HG02870 (cell line): ENCODE measurements around the gene FHDC1.

Experiments used
- ATAC-seq: cut with Tn5 transposase; IDR thresholded peaks from one replicate; pipeline ENCODE4 v1.9.1; 2021; ENCODE audit warnings: mild to moderate bottlenecking, moderate library complexity; ENCODE audit not compliant: unreplicated experiment

FHDC1 gene

DNA sequence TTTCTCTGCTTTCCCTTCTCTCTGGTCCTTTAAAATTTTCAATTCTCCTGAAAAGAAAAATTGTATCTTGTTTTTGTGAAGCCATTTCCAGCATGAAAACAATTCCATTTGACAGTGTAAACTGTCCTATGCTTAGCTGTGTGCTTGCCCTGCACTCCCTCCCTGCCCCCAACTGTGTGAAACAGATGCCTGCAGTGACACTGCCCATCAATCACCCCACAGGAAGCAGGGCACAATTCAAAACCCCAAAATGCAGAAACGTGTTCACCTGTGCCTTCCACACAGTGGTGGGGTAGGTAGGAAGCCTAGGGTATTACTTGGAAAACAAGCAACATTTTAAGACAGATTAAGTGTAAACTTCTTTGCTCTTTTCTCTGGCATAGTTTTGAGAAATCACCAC, 6.2 kb upstream of the FHDC1 start:
- no peak for ATAC-seq

DNA sequence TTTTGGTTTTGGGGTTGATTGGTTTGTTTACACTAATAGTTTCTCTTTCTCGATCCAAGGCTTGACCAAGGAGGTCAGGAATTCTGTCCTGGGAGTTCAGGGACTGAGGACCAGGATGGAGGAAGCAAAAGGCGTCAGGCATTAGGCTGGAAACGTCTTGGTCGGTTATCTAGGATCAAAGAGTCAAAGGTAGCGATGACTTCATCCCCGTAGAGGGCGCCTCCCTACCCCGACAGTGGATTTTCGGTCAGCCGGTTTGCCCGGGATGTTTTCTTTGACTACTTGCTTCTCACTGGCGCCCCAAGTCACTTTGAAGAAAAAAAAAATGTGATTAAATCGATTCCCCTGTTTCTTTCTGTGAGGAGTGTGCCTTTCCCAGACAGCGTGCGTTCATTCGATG, 980 bp upstream of the FHDC1 start:
- no peak for ATAC-seq

DNA sequence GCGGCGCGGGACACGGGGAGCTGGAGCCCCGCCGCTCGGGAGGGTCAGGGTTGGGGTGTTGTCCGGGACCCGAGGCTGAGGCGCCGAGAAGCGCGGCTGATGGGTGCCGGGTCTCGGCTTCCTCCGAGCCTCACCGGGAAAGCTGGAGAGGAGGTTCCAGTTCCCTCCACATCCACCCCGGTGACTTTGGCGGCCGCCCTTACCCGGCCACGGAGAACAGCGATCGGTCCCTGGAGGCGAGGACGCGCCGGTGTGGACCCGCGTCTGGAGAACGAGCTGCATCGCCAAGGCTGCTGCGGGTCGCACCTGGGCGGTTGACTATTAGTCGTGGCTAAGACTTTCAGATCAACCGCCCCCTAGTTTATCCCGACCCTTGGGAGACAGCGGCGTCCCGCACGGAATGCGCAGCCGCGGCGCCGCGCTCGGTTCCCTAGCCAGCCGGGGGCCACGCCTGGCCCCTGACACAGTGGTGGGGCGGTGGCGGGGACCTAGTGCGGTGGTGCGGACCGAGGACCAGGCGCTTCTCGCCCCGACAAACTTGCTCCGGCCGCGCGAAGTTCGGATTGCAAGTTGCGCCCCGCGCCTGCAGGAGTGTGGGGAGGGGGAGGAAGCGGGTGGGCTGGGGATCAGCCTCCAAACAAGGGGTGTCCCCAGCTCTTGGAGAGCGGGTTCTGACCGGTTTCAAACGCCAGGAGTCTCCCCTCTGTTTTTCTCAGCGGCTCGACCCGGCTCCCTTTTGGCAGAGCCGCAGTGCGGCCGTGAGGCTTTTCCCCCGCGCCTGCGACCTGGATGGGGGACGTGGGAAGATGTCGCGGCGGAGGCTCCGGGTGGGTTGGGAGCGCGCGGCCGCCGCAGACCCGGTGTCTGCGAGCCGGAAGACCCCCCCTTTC, 568 bp downstream of the FHDC1 start:
- no peak for ATAC-seq

DNA sequence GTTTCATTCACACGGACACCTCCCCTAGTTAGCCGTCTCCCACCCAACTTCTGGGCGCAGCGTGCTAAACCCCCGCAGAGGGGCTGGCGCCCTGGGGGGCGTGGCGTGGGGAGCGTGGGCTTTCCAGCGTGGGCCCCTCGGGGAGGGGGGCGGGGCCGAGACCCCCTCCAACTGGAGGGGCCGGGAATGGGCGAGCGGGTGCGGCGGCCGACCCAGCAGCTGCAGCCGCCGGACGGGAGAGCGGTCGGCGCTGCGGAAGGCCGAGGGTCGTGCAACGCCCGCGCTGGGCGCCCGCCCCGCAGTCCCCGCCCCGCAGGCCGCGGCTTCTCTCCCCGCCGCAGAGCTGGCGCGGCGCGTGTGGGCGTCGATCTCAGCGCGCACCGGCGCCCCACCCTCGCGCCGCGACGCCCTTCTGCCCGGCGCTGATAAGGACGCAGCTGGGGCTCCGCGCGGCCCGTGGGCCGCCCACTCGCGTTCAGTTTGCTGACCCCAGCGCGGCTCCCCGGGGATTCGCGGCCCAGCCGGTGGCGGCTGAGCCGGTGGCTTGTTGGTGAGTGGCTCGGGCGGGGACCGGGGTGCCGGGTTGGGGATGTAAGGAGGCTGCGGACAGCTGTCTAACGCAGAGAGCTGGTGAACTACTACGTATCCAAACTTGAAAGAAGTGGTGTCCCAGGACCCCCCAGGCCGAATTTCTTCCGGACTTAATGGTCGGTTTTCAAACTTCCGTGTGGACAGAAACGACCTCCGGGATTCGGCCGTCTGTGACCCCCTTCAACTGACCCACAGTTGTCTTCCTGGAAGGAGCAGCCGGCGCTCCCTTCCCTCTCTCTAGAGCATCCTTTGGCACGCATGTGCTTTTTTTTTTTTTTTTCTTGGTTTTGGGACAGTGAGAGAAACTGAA, 1.5 kb downstream of the FHDC1 start:
- no peak for ATAC-seq

DNA sequence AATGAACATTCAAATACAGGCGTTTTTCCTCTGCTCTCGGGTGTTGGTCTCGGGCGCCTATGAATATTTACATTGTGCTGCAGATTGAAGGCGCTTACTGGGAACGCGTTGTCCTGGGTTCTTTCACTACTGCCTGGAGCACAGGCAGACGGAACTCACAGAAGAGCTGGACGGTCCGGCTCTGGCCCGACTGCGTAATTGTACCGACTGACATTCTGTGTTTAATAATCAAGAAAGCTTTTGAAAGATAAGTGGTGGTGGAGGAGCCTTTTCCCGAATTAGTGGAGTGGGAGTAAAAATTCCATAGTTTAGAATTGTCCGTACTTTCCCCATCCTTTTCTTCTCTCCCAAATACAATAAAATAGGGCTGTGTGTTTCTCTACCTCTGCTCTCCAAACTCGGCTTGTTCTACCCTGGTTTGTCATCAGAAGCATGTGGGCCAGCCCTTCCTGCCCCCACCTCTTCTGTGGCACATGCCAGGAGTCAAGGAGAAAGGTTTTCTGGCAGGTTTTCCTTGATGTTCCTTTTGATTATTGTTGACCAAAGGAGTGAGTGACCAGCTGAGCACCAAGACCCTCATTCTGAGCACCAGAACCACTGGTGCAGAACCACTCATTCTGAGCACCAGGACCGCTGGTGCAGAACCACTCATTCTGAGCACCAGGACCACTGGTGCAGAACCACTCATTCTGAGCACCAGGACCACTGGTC, 2.3 kb downstream of the FHDC1 start:
- ATAC-seq: no peak

DNA sequence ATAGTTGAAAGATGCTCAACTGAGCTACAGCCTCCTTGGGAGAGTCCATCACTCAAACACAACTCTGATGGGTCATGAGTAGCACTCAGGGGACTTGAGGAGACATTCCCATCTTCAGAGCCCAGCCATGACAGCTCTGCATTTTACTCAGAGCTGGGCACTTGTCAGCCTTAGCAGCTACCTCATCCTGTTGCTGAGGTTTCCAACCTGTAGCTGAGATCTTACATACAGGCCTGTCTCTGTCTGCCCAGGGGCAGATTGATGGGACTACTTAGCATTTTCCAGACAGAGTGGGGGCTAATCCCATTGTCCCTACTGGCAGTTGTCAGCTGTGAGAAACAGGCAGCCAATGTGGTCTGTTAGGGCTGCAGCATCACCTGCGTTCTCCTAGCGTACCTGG, 3.5 kb downstream of the FHDC1 start:
- no peak for ATAC-seq

DNA sequence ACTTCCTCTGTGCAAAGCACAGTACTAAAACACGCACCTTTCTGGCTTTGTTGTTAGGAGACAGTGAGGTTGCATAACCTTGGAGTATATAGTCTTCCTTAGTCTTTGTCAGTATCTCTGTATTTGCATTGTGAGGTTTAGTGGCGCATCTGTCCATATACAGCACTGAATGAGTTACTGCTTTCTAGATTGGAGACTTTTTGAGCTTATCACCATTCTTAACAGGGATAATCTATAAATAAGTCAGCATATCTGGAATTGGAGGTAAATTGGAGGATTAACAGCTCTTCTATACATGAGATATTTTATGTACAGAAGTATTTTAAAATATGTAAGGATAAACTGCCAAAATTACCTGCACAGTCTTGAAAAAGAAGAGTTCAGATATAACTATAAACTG, 4.3 kb downstream of the FHDC1 start:
- no peak for ATAC-seq

DNA sequence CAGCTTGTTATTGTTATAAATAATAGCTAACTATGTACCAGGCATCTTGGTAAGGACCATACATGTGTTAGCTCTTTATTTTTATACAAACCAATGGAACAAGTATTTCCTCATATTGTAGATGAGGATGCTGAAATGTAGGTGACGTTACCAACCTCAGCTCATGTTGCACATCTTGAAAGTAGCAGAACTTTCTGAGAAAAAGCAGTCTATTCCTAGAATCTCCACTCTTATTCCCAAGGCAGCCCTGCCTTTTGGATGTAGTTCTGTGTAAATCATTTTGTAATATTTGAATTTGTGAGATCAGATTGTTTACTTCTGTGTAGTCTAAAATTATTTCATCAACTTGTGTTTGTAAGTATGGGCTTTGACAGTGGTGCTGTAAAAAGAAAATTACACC, 5.3 kb downstream of the FHDC1 start:
- ATAC-seq: no peak

DNA sequence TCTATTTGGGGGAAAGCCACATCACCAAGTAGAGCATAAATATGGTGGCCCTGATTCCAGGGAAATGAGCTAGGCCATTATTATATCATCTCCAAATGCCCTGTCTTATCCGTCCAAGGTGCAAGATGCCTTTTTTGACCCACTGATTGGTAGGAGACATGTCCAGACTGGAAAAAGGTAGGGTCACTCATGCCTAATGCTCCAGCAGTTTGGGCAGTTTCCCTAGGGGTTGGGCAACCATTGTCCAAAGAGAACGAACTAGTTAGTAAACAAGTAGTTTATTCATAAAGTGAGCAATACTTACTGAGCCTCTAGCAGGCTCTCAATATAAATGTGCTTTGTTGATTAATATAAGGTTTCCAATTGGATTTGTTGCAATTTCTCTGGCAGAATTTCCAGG, 6.2 kb downstream of the FHDC1 start:
- no peak for ATAC-seq

DNA sequence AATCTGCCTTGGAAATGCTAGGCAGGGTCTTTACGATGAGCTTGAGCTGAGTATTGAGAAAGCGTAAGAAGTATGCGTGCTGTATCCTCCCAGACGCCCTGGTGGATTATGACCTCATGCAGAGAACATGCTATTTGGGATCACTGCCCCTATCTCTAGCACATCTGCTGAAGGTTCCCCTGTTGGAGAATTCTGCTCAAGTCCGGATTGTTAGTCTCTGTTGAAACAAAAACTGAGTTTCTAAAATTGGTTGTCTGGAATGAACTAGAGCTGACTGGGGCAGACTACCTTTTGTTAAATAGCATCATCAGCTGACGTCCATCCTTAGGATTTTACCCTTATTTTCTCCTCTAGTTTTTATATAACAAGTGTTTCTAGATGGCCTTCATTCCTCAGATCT, 7.5 kb downstream of the FHDC1 start:
- ATAC-seq: no peak

DNA sequence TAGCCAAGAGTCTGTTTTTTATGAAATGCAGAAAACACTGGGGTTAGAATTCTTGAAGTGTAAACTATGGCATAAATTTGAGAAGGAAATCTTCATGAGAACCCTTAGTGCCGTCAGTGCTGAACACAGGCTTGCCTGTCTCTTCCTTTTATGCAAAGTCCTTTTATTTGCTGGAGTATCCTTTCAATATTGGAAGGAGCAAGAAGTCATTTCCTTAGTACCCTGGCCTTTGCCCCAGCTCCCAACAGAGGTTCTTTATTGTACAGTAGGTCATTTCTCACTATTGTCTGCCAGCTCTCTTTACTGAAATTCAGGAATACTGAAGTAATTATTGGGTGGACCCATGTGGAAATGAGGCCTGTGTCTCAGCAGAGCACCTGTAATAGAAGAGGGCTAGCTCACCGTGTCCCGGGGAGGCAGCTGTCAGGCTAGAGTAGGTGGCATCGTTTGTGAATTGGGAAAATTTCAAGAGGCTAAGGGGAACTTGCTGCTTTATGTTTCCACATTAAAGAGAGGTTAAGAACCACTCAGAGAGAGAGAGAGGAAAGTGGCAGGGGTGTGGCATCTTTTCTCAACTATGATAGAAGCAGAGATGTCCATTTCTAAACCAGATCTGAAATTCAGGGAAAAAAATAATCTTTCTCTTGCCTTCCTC, 8.7 kb downstream of the FHDC1 start:
- no peak for ATAC-seq

DNA sequence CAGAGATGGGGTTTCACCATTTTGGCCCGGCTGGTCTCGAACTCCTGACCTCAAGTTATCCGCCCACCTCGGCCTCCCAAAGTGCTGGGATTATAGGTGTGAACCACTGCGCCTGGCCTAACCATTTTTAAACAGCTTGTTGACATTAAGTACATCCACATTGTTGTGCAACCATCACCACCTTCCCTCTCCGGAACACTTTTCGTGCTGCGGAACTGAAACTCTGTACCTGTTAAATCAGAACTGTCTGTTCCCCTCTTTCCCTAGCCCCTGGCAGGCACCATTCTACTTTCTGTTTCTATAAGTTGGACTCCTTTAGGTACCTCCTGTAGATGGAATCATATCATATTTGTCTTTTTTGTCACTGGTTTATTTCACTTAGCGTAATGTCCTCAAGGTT, 9.5 kb downstream of the FHDC1 start:
- ATAC-seq: no peak

DNA sequence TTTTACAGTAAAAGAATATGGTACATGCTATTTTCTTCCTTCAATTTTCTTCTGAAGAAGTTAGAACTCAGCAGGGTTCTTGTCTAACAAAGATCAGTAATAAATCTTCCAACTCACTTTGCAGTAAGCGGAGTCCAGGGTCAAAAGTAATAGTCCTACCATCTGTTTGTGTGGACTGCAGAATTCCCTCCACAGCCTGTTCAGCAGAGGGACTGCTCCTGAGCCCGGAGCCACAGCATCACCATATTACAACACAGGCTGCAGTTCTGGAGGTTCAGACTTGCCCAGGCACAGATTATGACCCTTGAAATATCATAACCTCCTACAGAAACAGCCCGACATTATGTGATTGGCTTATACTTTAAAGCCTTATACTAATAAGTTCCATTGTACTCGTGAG, 10.3 kb downstream of the FHDC1 start:
- ATAC-seq: no peak

DNA sequence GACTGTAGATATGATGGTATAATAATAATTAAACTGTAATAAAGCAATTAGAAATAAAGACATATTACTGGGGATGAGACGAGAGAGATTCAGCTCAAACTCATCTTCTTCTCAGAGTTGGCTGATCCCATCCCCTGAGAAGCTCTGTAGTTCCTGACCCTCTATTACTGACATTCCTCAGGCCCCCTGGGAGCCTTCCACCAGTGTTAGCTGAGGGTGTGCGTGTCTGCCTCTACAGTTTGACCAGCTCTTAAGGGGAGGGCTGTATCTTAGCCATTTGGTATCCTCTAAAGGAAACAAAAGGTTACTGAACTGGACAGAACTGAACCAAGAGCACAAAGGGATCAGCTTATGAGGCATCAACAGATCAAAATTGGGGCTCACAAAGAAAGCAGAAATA, 11.2 kb downstream of the FHDC1 start:
- ATAC-seq: no peak

DNA sequence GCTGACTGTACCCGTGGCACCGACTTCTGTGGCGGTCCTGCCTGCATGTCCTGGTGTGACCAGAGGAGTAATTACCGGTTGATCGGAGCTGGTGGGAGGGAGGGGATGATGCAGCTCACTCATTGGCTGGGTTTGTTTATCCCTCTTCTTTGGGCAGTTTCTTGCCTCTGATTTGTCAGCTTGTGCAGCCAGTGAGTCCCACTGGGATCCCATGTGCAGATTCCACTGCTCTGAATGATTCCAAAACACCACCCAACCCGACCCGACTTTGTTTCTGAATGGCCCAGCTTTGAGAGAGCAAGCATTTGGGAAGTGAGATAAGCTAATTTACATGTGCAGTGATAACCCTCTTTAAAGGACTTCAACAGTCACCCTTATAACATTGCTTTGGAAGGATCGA, 13.8 kb downstream of the FHDC1 start:
- ATAC-seq: no peak

DNA sequence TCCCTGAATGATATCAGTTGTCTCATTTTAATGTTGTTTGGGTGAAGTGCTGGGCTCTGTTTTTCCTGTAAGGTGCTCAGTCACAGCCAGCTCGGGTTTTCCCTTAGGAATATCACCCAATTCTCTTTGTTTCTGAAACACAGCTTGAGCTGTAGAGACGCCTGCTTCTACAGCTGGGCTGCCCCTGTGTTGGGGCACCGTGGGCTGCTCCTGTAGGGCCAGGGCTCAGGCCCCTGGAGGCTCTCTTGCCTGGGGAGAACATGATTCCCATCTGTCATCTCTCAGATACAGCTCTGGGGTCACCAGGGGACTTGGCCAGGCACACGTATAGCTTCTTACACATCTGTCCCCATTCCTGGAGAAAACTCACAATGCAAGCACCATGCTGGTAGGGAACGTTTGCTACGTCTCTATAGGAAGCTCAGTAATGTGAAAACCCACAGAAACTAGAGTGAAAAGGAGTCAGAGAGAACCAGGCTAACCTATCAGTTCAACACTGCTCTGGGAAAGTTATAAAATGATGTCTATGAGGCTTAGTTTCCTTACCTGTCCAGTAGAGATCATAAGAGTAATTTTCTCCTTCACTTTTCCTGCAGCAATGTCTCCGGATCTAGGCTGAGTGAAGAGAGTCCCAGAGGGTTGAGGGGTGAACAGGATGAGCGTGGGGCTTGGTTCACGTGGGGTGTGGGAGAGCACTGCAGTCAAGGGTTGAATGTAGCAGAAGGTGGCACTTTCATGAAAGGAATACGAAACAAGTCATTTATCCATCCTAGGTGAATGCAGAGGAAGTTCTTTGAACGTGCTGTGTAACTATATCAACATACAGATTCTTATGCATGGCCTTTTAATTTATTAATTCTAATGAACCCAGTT, 14.5 kb downstream of the FHDC1 start:
- ATAC-seq: no peak

DNA sequence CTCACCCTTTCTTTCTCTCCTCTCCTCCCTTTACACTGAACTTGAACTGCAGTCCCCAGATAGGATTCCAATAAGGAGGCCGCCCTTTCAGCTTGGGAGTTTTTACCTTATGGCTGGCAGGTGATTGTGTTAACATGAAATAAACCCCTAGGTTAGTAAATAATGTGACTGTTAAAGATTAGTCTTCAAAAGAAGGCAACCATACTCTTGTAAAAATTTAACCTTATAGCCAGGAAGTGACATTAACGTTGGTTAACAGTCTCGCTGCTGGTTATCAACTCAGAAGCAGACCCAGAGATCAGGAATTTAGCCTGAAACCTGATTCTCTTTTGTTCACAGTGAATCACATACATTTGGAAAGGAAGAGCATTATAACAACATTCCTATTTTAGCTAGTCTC, 15.2 kb downstream of the FHDC1 start:
- no peak for ATAC-seq

DNA sequence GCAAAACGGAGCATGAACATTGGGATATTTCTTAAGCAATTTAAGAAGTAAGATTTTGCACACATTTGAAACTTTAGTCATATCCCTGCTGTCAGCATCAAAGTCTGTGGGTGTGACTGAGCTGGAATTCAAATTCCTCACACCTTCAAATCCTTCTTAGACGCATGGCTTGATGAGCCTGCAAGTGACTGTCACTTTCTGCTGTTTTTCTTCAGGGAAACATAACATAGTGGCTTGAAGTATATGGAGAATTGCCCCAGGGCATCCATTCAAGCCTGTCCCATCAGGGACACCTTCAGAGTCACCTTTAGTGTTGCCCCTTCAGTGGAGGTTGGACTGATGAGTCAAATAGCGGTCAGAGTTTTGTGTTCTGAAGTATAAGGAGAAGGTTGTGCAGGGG, 17.4 kb downstream of the FHDC1 start:
- no peak for ATAC-seq

DNA sequence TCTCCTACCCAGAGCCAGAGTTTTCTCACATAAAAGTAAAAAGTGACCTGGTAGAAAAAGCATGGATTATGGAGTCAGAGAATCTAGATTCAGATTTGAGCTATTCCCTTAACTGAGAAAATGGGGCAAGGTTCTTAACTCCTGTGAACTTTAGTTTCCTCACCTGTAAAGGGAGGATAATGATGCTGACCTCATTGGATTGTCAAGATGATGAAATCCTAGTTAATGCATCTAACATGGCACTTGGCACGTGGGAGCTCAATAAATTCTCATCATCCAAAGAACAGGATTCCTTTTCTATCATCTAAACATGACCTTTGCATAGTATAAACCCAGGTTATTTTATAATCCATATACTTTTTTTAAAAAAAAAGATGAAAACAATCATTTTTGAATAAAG, 18.6 kb downstream of the FHDC1 start:
- no peak for ATAC-seq

DNA sequence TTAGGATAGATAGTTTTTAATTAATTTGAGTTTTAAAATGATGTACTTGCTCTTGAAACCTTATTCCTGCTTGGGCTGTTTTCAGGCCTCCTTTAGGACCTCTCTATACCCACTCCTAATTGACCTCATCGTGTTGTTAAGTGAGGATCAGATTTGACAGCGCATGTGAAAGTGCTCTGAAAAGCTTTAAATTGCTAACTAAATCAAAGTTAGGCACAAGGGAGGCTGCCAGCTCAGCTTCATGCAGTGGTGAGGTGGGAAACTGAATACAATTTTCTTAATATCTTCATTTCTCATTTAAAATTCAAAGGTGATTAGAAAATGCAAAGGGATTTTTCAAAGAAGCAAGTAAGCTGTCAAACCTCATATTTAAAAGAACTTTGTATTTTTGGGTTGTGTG, 20.0 kb downstream of the FHDC1 start:
- ATAC-seq: no peak
